GM18909 (cell line): ENCODE measurements around the gene FAM53A.
"Not testable (repeated sequence)": the region's sequence is repeated elsewhere in the genome, so short reads cannot be mapped to it uniquely, and the experiment has no call there.

Experiments
- ATAC-seq: cut with Tn5 transposase; IDR thresholded peaks from one replicate; pipeline ENCODE4 v1.9.1; 2021; ENCODE audit warnings: mild to moderate bottlenecking; ENCODE audit not compliant: unreplicated experiment, poor library complexity

FAM53A gene

DNA sequence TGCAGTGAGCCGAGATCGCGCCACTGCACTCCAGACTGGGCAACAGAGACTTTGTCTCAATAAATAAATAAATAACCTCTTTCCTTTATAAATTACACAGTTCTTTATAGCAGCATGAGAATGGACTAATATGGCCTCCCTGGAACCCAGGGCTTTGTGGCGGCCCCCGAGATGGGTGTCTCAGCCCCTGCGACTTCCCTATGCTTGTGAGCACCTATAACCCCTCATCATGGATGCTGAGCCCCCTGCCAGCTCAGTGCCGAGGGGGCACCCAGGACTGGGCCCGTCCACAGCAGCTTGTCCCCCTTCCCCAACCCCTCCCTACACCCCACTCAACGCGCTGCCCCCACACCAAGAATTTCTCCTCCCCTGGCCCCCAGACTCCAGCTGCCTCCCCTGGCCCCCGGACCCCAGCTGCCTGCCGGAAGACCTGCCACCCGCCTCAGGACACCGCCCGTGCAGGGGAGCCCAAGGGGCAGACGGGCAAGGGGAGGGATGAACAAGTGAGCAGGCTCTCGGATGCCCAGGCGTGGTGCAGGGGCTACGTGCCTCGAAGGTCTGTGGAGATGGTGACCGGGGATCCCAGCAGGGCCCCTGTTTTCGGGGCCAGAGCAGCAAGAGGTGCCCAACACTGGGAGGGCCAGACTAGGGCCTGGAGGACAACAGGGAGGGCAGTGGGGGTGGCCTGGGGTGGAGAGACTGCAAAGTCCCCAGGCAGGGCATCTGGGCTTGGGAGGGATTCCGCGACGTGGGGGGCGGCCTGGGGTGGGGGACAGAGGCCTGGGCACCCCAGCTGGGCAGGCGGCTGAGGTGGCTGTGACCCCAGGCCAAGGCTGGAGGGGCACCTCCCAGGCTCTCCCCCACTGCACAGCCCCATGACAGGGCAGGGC is 74.0 kb downstream of the FAM53A start:
- no peak for ATAC-seq

DNA sequence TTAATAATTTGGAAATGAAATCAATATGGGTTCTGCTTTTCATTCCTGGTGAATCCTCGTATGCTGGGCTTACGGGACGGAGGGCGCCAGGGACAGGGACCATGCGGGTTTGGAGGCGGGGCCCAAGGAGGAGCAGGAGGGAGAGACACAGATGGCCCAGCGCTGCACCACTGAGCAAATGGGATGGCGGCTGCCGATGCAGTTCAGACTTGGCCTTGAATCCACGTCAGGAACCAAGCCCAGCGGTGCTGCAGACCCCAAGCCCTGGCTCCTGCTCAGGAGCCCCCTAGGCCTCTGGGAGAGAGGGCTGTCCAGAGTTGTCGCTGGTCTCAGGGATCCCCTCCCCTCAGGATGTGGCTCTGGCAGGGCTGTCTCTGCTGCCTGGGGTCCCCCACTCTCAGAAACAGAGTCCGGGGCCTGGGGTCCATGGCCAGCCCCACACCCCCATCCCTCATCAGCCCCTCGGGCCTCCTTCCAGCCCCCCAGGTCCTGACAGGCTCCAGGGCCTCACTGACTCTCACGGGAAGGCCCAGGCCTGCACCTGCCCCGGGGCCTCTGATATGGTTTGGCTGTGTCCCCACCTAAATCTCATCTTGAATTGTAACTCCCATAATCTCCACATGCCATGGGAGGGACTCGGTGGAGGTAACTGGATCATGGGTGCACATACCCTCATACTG is 75.2 kb downstream of the FAM53A start:
- no peak for ATAC-seq

DNA sequence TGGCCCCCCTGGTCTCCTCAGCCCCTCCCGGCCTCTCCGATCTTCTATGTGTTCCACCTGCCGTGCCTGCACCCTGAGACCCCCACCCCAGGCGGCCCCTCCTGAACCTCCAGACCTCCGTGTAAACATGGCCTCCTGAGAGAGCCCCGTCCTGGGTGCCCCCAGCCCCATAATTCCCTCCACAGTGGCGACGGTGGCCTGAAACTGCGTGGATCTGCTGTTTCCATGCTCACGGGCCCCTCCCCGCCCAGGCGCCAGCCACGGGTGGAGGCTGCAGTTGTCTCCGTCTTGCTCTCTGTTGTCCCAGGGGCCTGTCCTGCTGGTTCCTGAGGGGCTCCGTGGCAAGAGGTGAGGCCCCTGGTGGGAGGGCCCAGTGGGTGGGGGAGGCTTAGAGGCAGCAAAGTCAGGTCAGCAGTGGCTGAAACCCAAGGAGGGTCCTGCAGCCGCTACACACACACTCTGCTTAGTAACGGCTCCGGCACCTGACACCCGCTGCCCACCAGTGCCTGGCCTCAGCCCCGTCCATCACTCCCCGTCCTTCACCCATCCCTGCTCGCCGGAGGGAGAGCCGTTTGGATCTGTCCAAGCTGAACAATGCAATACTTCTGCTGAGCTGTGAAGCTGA is 75.8 kb downstream of the FAM53A start:
- ATAC-seq: no peak

DNA sequence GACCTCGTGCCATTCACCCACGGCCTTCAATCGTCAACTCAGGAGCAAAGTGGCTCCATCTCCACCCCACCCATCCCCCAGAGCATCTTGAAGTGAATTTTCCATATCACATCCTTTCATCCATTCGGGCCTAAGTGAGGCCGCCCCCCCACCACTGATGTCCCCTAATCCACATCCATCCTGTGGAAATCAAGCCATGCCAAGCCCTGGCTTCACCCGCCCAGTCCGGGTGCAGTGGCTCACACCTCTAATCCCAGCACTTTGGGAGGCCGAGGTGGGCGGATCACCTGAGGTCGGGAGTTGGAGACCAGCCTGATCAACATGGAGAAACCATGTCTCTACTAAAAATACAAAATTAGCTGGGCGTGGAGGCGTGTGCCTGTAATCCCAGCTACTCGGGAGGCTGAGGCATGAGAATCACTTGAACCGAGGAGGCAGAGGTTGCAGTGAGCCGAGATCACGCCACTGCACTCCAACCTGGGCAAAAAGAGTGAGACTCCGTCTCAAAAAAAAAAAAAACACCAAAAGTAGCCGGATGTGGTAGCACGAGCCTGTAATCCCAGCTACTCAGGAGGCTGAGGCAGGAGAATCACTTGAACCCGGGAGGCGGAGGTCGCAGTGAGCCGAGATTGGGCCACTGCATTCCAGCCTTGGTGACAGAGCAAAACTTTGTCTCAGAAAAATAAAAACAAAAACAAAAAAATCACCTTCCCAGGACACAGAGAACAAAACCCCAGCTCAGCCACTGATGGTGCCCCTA is 76.5 kb downstream of the FAM53A start:
- ATAC-seq: not testable (repeated sequence)

DNA sequence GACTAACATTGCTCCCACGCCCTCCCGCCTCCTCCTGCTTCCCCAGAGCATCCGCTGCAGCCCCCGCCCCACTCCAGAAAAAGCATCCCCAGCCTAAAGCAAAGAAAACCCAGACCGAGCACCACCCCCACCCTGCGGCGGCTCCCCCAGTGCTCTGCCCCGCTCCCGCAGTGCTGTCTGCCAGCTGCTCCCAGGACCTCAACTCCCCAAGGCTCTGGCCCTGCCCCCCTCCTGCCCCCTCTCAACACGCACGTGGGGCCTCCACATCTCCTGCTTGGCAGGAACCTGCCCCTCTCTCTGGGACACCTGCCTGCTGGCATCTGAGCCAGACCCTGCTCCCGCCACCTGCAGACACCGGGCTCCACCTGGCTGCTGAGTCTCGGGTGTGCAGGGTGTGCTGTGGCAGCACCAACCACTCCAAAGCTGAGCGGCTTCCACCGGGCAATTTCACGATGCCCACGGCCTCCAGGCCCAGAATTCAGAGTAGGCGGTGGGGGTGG is 79.4 kb downstream of the FAM53A start:
- ATAC-seq: no peak

DNA sequence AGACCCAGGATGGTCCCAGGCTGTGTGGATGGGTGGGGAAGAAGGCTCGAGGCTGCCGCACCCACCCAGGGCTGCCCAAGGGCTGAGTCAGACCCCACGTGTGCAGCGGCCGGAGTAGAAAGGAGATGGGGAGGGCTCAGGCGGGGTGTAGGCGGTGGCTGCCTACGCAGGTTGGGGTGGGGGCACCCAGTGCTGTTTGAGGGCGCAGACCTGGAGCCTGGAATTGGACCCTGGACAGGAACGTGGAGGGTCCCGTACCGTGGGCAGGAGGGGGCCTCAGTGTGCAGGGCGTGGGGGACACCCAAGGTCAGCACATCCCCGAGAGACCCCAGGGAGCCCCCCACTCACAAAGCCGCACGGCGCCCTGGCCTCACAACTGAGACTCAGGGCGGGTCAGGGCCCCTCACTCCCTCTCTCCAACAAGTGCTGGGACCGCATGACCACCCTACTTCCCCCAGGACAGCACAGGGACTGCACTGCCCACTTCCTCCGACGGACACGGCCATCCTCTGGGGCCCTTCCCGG is 79.9 kb downstream of the FAM53A start:
- ATAC-seq: no peak

DNA sequence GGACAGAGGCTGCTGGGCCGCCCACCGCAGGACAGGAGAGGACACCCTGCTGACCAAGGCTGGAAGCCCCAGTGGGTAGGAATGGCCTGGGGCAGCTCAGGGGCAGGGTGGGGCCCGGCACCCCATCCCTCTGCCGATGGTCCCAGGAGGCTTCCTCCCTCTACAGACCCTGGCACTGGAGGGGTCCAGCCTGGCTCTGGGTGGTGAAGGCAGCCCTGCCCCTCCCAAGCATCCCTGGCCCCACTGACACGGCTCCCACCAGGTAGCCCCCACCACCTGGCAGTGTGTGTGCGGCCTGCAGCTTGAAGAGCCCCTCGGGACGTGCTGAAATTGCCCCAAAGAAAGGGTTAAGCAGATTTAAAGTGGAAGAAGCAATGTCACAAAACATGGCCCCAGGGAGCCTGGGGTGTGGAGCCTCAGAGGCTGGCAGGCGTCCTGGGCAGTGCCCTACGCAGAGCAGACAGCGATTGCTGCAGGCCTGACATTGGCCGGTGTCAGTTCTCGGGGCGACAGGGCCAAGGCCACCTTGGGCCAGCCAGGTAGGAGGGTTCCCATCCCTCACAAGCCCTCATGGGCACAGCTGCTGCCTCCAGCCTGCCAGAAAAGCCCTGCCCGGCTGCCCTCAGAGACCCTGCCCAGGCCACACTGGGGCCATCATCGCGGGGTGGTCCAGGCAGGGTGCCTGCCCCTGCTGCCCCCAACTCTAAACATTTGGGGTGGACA is 80.5 kb downstream of the FAM53A start:
- ATAC-seq: no peak

DNA sequence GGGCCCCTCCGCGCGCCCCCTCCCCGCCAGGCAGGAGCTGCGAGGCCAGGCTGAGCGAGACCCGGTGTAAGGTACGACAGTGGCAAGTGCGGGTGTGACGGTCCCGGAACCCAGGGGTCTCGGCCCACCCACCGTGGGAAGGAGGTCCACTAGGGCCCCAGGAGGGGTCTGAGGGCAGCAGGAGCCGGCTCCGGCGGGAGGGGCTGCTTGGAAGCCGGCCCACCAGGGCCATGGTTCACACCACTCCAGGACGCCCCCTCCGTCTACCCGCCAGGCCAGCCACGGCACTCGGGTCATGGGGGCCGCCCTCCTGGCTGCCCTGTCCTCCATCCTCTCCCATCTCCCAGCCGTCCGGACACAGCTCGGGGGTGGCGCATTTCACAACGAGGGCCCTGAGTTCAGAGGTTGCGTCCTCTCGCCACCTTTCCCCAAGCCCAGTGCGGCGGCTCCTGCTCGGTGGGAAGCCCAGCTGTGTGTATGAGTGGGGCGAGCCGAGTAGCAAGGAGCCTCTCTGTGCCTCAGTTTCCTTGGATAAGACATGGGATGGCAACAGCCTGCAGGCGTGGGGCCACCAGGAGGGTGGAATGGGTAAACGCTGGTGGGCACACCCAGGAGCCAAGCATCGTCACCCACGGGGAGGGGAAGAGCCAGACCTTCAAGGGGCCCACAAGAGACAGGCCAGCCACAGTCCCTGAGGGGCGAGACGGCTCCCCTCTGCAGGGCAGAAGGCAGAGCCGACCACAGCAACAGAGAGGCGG is 81.3 kb downstream of the FAM53A start:
- no peak for ATAC-seq

DNA sequence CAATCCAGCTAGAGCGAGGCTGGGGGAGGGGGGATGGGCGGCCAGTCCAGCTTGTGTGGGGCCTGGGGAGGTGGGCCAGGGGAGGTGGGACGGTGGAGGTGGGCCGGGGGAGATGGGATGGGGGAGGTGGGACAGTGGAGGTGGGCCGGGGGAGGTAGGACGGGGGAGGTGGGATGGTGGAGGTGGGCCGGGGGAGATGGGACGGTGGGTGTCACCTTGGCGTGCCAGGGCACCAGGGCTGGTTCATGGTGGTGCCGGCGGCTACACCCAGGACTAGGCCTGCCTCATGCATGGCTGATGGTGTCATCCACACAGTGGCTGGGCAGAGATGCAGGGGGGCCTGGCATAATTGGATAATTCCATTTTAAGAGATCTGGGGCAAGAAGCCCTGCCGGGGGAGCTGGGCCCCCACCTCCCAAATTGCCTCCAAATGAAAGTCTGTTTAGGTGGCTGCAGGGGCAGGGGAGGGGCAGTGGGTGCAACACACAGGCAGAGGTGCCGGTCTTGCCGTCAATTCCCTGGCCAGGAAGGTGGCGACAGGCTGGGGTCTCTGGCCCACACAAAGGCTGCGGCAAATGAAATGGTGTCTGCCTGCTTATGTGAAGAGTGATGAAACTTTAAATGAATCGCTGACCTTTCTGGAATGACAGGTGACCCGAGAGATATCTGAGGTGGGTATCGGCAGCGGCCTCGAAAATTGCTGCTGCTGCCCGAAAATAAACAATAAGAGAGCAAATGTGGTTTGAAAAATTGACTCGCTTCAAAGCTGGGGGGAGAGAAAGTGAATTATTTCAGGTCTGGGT is 82.1 kb downstream of the FAM53A start:
- ATAC-seq: no peak

DNA sequence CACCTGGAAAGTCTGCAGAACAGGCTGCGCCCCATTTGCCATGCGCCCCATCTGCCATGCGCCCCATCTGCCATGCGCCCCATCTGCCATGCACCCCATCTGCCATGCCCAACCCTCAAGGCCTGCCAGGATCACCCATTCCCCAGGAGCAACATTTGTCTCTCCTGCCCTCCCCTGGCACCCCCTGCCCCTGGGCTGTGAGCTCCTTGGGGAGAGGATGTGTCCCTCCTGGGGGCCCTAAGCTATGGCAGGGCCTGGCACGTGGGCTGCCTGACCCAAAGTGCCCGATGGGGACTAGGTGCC is 82.6 kb downstream of the FAM53A start:
- no peak for ATAC-seq

DNA sequence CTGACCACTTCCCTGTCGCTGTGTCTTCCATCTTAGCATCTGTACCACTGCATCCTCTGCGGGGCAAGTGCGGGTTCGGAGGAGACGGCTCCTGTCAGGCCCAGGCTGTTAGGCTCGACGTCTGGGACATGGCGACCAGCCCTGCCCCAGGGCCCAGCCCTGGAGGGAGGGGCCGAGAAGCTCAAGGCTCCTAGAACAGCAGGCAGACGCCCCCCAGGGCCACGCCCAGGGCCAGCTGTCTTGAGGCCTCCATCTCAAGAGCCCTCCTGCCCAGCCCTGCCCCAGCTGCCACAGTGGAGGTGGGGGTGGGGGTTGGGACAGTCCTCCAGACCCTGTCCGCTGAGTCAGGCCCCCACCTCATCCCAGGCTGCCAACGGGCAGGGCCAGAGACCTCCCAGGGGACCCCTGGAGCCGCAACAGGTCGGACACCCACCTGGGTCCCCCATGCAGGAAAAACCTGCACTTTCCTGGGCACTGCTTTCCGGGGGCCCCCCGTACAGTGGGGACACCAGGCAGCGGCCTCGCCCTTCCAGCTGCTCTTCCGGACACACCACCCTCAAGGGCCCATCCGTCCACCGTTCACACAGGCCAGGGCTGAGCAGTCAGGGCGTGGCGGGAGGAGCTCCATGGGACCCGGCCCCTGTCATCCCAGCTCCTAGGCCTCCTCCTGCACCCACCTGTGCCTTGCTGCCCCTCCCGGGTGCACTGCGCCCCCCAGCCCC is 83.1 kb downstream of the FAM53A start:
- no peak for ATAC-seq

DNA sequence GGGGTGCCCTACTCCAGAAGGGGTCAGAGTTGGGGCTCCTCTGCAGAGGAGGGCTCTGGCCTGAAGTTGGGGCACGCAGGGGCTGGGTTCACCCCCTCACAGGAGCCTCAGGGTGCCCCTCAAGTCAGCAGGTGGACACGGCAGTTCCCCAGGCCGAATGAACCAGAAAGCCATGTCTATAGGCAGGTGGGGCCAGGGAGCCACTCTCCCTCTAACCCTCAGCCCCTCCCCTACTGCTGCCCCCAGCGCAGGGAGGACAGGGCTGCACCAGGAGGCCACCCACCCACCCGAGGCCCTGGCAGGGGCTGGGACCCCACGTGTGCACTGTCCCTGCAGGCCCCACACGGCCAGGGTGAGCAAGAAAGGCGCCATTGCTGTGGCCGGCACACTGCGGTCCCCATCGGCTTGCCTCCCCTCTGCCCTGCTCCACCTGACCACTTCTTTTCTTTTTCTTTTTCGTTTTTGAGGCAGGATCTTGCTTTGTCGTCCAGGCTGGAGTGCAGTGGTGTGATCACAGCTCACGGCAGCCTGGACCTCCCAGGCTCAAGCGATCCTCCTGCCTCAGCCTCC is 83.8 kb downstream of the FAM53A start:
- no peak for ATAC-seq

DNA sequence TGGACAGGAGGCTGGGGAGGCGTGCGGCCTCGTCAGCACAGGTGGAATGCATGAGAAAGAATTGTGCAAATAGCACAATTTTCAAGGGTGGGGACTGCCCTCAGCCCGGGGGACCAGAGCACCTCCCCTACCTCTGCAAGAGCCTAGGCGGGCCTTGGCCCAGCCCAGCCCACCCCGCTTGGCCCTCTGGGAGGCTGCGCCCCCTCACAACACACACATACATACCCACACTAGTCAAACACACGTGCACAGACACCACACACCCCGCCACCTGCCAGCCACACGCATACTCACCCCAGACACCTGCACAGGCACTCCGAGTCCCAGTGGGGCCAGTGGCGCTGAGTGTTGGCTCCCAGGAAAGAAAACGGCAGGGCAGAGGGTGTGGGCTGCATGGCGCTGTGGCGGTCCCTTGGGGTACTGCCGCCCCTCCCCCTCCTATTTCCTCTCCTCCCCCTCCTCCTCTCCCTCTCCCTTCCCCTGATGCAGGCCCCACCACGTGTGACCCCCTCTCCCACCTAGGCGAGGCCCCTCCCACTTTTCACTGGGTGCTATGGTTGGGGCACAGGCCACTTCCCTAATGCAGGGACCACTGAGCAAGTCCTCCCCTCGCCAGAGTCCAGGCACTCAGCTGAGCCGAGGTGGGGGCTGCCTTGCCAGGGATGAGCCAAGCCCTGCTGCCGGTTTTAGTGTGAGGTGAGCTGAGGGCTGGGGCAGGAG is 84.5 kb downstream of the FAM53A start:
- ATAC-seq: no peak

DNA sequence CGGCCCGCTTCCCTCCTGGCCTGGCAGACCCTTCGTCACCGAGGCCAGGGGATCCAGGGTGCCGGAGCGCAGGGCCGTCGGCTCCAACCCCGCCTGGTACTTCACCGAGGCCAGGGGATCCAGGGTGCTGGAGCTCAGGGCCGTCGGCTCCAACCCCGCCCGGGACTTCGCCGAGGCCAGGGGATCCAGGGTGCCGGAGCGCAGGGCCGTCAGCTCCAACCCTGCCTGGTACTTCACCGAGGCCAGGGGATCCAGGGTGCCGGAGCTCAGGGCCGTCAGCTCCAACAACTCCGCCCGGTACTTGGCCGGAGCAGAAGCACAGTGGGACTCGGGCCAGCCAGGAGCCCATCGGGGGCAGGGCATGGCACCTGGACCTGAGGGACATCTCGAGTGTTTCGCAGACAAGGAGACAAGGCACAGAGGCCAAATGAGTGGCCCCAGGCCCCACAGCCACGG is 85.1 kb downstream of the FAM53A start:
- ATAC-seq: no peak

DNA sequence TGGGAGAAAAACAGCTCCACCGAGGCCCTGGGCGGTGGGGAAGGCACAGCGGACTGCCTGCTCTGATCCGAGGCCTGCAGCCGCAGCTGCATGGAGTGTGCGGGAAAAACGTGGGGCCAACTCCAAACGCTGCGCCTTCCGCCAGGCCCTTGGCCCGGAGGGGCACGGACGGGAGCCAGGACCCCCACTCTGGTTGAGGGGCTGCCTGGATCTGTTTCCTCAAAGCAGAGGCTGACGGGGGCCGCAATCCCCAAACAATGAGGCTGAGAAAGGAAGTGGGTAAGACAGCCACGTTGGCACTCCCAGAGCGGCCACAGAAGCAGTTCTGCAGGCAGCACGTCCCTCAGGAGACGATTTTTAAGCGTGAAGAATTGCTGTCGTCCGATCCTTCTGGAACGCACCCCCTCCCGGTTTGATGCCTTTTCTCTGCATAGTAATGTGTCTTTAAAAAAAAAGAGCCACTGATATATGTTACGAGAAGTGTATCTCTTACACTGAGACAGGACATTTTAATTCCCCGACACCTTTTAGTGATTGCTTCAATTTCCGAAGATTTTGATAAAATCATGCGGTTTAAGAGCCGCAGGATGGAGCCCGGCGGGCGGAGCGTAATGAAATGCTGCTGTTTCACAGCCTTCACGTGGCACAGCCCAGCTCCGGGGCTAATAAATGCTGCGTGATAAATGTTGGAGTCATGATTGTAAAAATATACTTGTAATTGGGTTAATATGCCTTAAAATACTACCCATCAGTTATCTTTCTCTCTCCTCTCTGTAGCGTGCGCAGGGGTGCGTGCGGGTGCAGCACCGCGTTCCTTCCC is 85.7 kb downstream of the FAM53A start:
- no peak for ATAC-seq
